GF-D8 (cell line): ENCODE measurements around the gene ARSG.
A peak's percentile ranks its signal among the peaks of the same experiment; 100 is the strongest.
"Not testable (repeated sequence)": the region's sequence is repeated elsewhere in the genome, so short reads cannot be mapped to it uniquely, and the experiment has no call there.

Experiments used
- DNase-seq: peaks from one replicate; lab custom pipeline; 2025; lab: John Stamatoyannopoulos, UW

ARSG gene

GRCh38 chr17:68306819-68307218 is 15.5 kb downstream of the ARSG start:
- no peak for DNase-seq

GRCh38 chr17:68307443-68307842 is 16.1 kb downstream of the ARSG start:
- DNase-seq, result no peak

- not testable (repeated sequence) for DNase-seq
These were observed 17.2 kb downstream of the ARSG start for GRCh38 chr17:68308486-68308885.

- not testable (repeated sequence) for DNase-seq
These were observed 17.9 kb downstream of the ARSG start for GRCh38 chr17:68309066-68309670.

GRCh38 chr17:68310152-68310551 is 18.9 kb downstream of the ARSG start:
- DNase-seq, result no peak

- DNase-seq, result peak; percentile 66
These were observed 23.7 kb downstream of the ARSG start for GRCh38 chr17:68314916-68315535.

- no peak for DNase-seq
These were observed 24.6 kb downstream of the ARSG start for GRCh38 chr17:68315930-68316329.

GRCh38 chr17:68317458-68317857 is 26.2 kb downstream of the ARSG start:
- DNase-seq, result no peak

- DNase-seq, result no peak
These were observed 27.1 kb downstream of the ARSG start for GRCh38 chr17:68318103-68318991.

GRCh38 chr17:68319410-68320162 is 28.3 kb downstream of the ARSG start:
- no peak for DNase-seq

- no peak for DNase-seq
These were observed 29.1 kb downstream of the ARSG start for GRCh38 chr17:68320311-68320865.

- no peak for DNase-seq
These were observed 29.8 kb downstream of the ARSG start for GRCh38 chr17:68320943-68321555.

- no peak for DNase-seq
These were observed 30.3 kb downstream of the ARSG start for GRCh38 chr17:68321556-68321954.

- no peak for DNase-seq
These were observed 31.3 kb downstream of the ARSG start for GRCh38 chr17:68322630-68323029.

- DNase-seq, result no peak
These were observed 32.8 kb downstream of the ARSG start for GRCh38 chr17:68324114-68324513.

GRCh38 chr17:68324654-68325336 is 33.5 kb downstream of the ARSG start:
- DNase-seq, result no peak

GRCh38 chr17:68325961-68326360 is 34.7 kb downstream of the ARSG start:
- no peak for DNase-seq

- DNase-seq, result no peak
These were observed 35.4 kb downstream of the ARSG start for GRCh38 chr17:68326681-68327080.

- DNase-seq, result no peak
These were observed 36.7 kb downstream of the ARSG start for GRCh38 chr17:68327823-68328557.

GRCh38 chr17:68328676-68329075 is 37.4 kb downstream of the ARSG start:
- DNase-seq, result no peak
